ENCODE data around the gene NXPH4.
A peak's percentile ranks its signal among the peaks of the same experiment; 100 is the strongest.

NXPH4 gene

GRCh38 chr12:57229046-57229633, 12.5 kb downstream of the NXPH4 start:
- intact Hi-C loops (cut with DNase I): no loop called here

GRCh38 chr12:57229634-57230380, 13.2 kb downstream of the NXPH4 start, which contains the start of gene SHMT2:
Gene SHMT2, plus strand, starts transcription at chr12:57229711. Its CDS starts 68 bp downstream, at chr12:57229779.
- intact Hi-C loops (cut with DNase I): no loop called here
- DNase-seq: peak; percentile 88 to 99 (median 93)

More at GRCh38 chr12:57229046-57229633, 12.5 kb downstream of the NXPH4 start:
- no peak for DNase-seq

- DNase-seq: peak in 1 of 10 donors; percentile 74
- intact Hi-C loops (cut with DNase I): no loop called here
These were observed 14.0 kb downstream of the NXPH4 start for GRCh38 chr12:57230381-57231155.

GRCh38 chr12:57231276-57232021, 14.9 kb downstream of the NXPH4 start:
- peak in 1 of 10 donors; percentile 62 for DNase-seq
- intact Hi-C loops (cut with DNase I): no loop called here

GRCh38 chr12:57232156-57232756, 15.7 kb downstream of the NXPH4 start:
- DNase-seq: peak in 1 of 10 donors; percentile 66
- intact Hi-C loops (cut with DNase I): no loop called here

- peak in 2 of 10 donors; percentile 54 to 78 for DNase-seq
- intact Hi-C loops (cut with DNase I): no loop called here
These were observed 17.0 kb downstream of the NXPH4 start for GRCh38 chr12:57233357-57234232.

- no peak for DNase-seq
- intact Hi-C loops (cut with DNase I): no loop called here
These were observed 17.6 kb downstream of the NXPH4 start for GRCh38 chr12:57234233-57234570.

GRCh38 chr12:57234571-57235016, 18.0 kb downstream of the NXPH4 start:
- no peak for DNase-seq
- intact Hi-C loops (cut with DNase I): loop anchor here (5.0 kb wide), 1 partner anchor 107 kb away; the partner anchor contains the start of gene LRP1

- peak in 2 of 10 donors; percentile 70 to 79 for DNase-seq
- intact Hi-C loops (cut with DNase I): loop anchor here (5.0 kb wide), 1 partner anchor 108 kb away; the partner anchor contains the start of gene LRP1
These were observed 18.6 kb downstream of the NXPH4 start for GRCh38 chr12:57235017-57235727.

GRCh38 chr12:57235728-57236131, 19.1 kb downstream of the NXPH4 start:
- intact Hi-C loops (cut with DNase I): loop anchor here (5.0 kb wide), 1 partner anchor 108 kb away; the partner anchor contains the start of gene LRP1

GRCh38 chr12:57236201-57236924, 19.8 kb downstream of the NXPH4 start:
- peak in 1 of 10 donors; percentile 79 for DNase-seq
- intact Hi-C loops (cut with DNase I): loop anchor here (5.0 kb wide), 1 partner anchor 109 kb away; the partner anchor contains the start of gene LRP1

More at GRCh38 chr12:57235728-57236131, 19.1 kb downstream of the NXPH4 start:
- no peak for DNase-seq

- peak in 2 of 10 donors; percentile 43 to 61 for DNase-seq
- intact Hi-C loops (cut with DNase I): loop anchor here (5.0 kb wide), 1 partner anchor 110 kb away; the partner anchor contains the start of gene LRP1
These were observed 20.5 kb downstream of the NXPH4 start for GRCh38 chr12:57236925-57237595.

- intact Hi-C loops (cut with DNase I): loop anchor here (5.0 kb wide), 1 partner anchor 110 kb away; the partner anchor contains the start of gene LRP1
- DNase-seq: no peak
These were observed 21.0 kb downstream of the NXPH4 start for GRCh38 chr12:57237596-57237931.

GRCh38 chr12:57237932-57238853, 21.6 kb downstream of the NXPH4 start:
- intact Hi-C loops (cut with DNase I): loop anchor here (5.0 kb wide), 1 partner anchor 111 kb away; the partner anchor contains the start of gene LRP1
- peak in 2 of 10 donors; percentile 49 to 61 for DNase-seq

- intact Hi-C loops (cut with DNase I): loop anchor here (1.0 to 5.0 kb wide), 2 partner anchors 26 to 112 kb away; partner anchors contain the start of gene LRP1
- peak; percentile 79 to 98 (median 88) for DNase-seq
These were observed 22.4 kb downstream of the NXPH4 start for GRCh38 chr12:57238854-57239554.

Data from posterior cingulate gyrus (tissue), 11 donors.